NCI-H1048 (cell line): ENCODE results near the gene PLK5.
"Not testable (repeated sequence)": the region's sequence is repeated elsewhere in the genome, so short reads cannot be mapped to it uniquely, and the experiment has no call there.

ENCODE experiments used
- DNase-seq: peaks from one replicate; lab custom pipeline; 2025; lab: John Stamatoyannopoulos, UW

The PLK5 gene, protein sequence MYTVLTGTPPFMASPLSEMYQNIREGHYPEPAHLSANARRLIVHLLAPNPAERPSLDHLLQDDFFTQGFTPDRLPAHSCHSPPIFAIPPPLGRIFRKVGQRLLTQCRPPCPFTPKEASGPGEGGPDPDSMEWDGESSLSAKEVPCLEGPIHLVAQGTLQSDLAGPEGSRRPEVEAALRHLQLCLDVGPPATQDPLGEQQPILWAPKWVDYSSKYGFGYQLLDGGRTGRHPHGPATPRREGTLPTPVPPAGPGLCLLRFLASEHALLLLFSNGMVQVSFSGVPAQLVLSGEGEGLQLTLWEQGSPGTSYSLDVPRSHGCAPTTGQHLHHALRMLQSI

DNA sequence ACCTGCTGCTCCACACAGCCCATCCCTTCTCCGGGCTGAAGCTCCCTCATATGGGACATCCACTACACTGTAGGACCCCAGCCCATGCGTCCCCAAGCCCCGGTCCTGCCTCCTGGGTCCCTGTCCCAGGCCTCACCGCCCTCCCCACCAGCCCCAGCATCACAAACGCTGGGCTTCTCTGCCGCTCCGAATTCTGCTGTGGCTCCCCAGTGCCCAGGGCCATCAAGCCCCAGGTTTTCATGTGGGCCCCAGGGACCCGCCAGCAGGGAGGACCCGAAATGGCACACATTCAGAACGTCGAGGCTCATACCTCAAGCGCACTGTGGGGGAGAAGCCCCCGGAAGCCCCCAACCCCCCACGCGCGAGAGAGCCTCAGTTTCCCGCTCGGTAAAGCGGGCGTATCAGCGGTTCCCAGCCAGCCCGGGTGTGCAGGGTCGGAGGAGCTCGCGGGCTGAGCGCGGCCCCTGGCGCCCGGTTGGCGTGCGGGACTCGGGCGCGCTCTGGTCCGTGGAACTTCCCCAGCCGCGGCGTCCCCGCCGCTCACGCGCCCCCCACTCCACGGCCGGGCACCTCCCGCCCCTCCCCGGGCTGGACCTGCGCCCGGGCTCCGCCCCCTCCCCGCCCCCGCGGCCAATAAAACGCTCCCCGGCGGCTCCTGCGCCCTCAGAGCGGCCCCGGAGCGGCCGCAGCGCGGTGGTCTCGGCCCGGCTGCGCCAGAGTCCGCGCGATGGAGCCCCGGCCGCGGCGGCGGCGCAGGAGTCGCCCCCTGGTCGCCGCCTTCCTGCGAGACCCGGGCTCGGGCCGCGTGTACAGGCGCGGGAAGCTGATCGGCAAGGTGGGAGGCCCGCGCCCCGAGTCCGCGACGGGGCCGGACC, at the start of gene PLK5:
TSS of gene PLK5 (plus strand) at position 666 of the 875 bp plus-strand sequence. CDS start 2,920 bp downstream, outside the sequence.
- DNase-seq, result no peak

GRCh38 chr19:1474765-1475351, 49.0 kb upstream of the PLK5 start:
- DNase-seq, result no peak

DNA sequence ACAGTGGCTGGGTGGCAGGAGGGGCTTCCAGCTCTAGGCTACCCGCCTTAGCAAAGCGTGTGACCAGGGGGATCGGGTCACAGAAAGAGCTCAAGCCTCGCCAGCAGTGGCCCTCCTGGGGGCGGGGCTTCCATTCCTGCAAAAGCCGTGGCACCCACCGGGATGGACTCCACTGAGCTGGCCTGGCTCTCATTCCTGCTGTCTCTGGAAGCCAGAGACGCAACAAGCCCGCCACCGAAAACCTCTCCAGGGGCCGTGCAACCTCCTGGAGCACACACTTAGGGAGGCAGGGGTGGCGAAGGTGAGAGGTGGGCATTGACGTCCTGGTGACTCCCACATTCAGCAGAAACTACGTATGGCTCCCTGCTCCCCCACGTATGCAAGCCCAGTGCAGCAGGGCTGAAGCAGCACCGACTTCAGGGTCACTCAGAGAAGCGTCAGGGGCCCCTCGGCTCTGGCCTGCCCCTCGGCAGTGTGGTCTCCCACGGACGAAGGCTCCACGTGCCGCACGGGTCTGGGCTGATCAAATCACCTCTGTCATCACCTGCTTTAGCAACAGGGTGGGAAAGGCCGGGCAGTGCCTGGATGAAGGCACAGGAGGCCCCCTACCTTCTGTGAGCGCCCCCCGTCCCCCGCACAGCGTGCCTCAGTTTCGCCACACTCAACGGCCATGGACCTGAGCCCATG, 48.0 kb upstream of the PLK5 start:
- no peak for DNase-seq

DNA sequence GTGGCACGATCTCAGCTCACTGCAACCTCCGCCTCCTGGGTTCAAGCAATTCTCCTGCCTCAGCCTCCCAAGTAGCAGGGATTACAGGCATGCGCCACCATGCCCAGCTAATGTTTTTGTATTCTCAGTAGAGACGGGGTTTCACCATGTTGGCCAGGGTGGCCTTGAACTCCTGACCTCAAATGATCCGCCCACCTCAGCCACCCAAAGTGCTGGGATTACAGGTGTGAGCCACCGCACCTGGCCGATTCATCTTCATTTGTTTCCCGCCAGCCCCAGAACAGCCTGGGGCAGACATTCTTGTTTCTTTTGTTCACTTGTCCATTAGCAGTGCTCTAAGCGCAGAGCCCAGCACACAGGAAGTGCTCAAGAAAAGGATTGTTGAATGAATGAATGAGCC, 46.8 kb upstream of the PLK5 start:
- DNase-seq, result not testable (repeated sequence)

DNA sequence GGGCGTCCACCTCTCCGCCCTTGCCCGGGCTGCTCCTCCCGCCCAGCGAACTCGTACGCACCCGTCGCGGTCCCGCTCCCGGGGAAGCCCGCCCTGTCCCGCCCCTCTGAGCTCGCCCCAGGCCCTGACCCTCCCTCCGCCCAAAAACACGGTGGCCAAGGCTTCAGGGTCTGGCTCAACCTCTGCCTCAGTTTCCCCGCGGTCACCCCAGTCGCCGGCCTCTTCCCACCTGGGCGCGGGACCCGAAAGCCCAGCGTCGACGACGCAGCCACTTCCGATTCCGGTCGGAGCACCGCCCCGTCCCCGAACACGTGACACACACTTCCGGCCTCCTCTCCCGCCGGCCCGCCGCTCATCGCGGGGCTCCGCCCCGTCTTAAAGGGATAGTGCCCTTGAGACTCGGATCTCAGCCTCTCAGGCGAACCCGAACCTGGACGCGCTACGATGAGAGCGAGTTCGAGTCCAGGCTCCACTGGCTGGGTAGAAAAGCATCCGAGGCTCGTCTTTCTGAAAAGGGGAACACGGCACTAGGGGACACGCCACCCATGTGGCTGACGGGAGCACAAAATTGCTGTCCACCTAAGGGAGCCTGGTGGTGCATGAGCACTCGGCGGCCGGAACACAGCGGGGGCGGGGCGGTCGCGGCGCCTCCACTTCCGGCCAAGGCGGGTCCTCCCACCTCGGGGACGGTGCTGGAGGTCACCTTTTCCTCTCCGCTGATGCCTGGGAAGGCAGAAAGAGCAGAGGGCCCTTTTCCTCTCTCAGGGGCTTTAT, 44.8 kb upstream of the PLK5 start, which contains the start of gene C19orf25:
TSS of gene C19orf25 (minus strand) at position 282 of the 774 bp plus-strand sequence. CDS start 312 bp downstream, outside the sequence.
- DNase-seq, result peak; percentile 71

DNA sequence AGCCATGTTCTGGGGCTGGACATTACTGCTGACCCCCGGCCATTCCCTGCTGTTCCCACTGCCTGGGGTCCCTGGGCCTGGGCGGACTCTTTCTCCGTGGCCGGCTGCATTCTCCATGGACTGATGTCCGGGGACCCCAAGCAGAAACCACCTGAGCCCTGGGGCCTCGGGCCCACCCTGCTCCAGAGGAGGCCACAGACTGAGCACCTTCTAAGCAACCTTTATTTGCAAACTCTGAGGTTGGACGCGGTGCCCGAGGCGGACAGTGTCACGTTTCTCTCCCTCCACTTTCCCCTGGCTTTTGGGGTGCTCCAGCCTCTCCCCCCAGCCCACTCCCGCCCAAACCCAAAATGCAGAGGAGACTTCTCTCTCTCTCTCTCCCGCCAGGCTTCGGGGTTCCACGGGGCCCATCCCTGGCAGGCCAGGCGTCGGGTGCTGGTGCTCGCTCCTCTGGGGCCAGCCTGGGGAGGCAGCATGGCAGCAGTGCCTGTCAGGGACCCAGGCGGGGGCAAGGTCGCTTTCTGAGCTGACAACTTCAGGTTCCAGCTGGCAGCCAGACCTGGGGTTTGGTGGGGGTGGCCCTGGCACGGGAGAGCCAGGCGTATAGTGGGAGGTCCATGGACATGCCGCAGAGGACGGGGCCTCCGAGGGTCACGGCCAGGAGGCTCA, 42.5 kb upstream of the PLK5 start:
- DNase-seq, result no peak

GRCh38 chr19:1481893-1482360, 42.0 kb upstream of the PLK5 start:
- no peak for DNase-seq

DNA sequence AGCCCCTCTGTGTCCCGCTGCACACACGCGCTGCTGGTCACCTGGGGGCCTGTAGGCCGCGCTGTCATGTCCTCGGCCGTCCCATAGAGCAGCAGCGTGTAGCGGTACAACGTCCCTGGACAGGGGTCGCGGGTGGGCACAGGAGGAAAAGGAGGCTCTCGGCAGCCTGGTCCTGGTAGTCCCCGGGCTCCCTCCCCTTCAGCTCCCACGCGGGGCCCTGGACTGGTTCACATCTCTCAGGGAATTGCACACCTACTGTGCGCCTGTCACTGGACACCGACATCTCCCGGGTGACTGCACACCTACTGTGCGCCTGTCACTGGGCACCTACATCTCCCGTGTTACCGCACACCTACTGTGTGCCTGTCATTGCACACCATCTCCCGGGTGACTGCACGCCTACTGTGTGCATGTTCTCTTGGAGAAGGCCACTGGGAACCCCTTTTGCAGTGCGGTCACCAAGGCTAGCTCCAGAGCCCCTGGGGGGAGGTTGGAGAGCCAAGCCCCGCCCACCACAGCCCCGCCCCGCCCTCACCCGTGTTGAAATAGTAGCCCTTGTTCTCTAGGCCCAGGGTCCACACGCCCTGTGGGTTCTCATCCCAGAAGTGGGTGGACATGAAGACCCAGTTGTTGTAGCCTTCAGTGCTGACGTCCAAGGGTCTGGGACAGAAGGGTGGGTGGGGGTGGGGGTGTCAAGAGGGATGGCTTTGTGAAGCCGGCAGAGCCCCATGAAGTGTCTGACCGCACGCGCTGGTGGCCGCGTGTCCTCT, 41.3 kb upstream of the PLK5 start:
- DNase-seq, result no peak

GRCh38 chr19:1483131-1483978, 40.5 kb upstream of the PLK5 start:
- DNase-seq, result no peak

- no peak for DNase-seq
These were observed 39.9 kb upstream of the PLK5 start for GRCh38 chr19:1483979-1484428.

- no peak for DNase-seq
These were observed 36.9 kb upstream of the PLK5 start for GRCh38 chr19:1486720-1487575.

GRCh38 chr19:1487576-1488281, 36.1 kb upstream of the PLK5 start:
- DNase-seq, result no peak

- no peak for DNase-seq
These were observed 35.6 kb upstream of the PLK5 start for GRCh38 chr19:1488282-1488601.

GRCh38 chr19:1489463-1490310, 34.2 kb upstream of the PLK5 start:
- DNase-seq, result no peak

GRCh38 chr19:1490311-1491113, 33.4 kb upstream of the PLK5 start, which contains the start of gene PCSK4:
PCSK4 (minus strand) TSS chr19:1490350; CDS start chr19:1490346, 4 bp downstream.
- DNase-seq, result peak; percentile 99
